SK-N-SH (cell line): ENCODE measurements around the gene TUBB6. TPM values are rescaled to one million over a fixed set of nuclear protein-coding genes. Genes with fewer than 3 reads are reported as not detected.
A peak's percentile ranks its signal among the peaks of the same experiment; 100 is the strongest.

Experiments
- CTCF ChIA-PET: fragments of 300-600, 350-600 bp; formaldehyde crosslinking; extraction: SDS; loops from one replicate; lab custom pipeline; 2021; lab: Yijun Ruan, JAX
- POLR2A ChIA-PET: fragments of 350-600 bp; sonication (Branson Sonifier 250); formaldehyde crosslinking; extraction: SDS; loops from one replicate; lab custom pipeline; 2020; ENCODE audit warnings: antibody characterized with exemption, inconsistent platforms; lab: Yijun Ruan, JAX
- DNase-seq: peaks from one replicate; pipeline ENCODE4 v3.0.0; 2012
- H2AFZ ChIP-seq: fragments of 200-600 bp; sonication (generic); 2 replicates; pipeline ENCODE4 v1.8.1; 2016; ENCODE audit warnings: antibody characterized with exemption, mild to moderate bottlenecking, low read depth
- H3F3A ChIP-seq: fragments of 200-600 bp; sonication (generic); replicated peaks from 2 replicates; pipeline ENCODE3; 2016; ENCODE audit warnings: antibody characterized with exemption, mild to moderate bottlenecking; ENCODE audit not compliant: insufficient read depth
- H3K27ac ChIP-seq, 2 experiments: fragments of 200-500 bp in 1 of 2; fragments of 200-600 bp in 1 of 2; sonication (Bioruptor generic) in 1 of 2; sonication (generic), shearing (Covaris generic) in 1 of 2; 2 replicates each; pipeline versions ENCODE4 v1.5.1 to v1.6.1; 2014 to 2016; ENCODE audit warnings: low read depth in 2 of 2, inconsistent platforms in 1 of 2, low read length in 1 of 2, mild to moderate bottlenecking in 1 of 2, mixed read lengths in 1 of 2
- H3K27me3 ChIP-seq: fragments of 200-600 bp; sonication (generic), shearing (Covaris generic); 2 replicates; pipeline ENCODE4 v1.6.1; 2016; ENCODE audit warnings: mixed run types; ENCODE audit not compliant: insufficient read depth
- H3K36me3 ChIP-seq, 2 experiments: fragments of 200-500 bp in 1 of 2; fragments of 200-600 bp in 1 of 2; sonication (Bioruptor generic) in 1 of 2; sonication (generic) in 1 of 2; replicated peaks in 1 of 2; 2 replicates each; pipeline versions ENCODE3 to v1.5.1; 2014 to 2016; ENCODE audit warnings: low read length in 1 of 2, mild to moderate bottlenecking in 1 of 2; ENCODE audit not compliant: insufficient read depth in 2 of 2, control insufficient read depth in 1 of 2
- H3K4me1 ChIP-seq, 2 experiments: fragments of 200-500 bp in 1 of 2; fragments of 200-600 bp in 1 of 2; sonication (Bioruptor generic) in 1 of 2; sonication (generic), shearing (Covaris generic) in 1 of 2; 2 replicates each; pipeline versions ENCODE4 v1.5.1 to v1.6.1; 2014 to 2016; ENCODE audit warnings: low read depth in 1 of 2, low read length in 1 of 2, mixed run types in 1 of 2; ENCODE audit not compliant: insufficient read depth in 2 of 2, control insufficient read depth in 1 of 2
- H3K4me2 ChIP-seq: fragments of 200-600 bp; sonication (generic), shearing (Covaris generic); 2 replicates; pipeline ENCODE4 v1.6.1; 2017; ENCODE audit warnings: mixed run types
- H3K4me3 ChIP-seq, 2 experiments: fragments of 200-500 bp in 1 of 2; fragments of 200-600 bp in 1 of 2; sonication (Bioruptor generic) in 1 of 2; sonication (generic), shearing (Covaris generic) in 1 of 2; 2 replicates each; pipeline versions ENCODE4 v1.5.1 to v1.8.1; 2014 to 2016; ENCODE audit warnings: low read depth in 2 of 2, inconsistent platforms in 1 of 2, low read length in 1 of 2, mild to moderate bottlenecking in 1 of 2, mixed read lengths in 1 of 2, moderate library complexity in 1 of 2
- H3K79me2 ChIP-seq: fragments of 200-600 bp; sonication (generic); 2 replicates; pipeline ENCODE4 v1.8.1; 2017; ENCODE audit warnings: mild to moderate bottlenecking; ENCODE audit not compliant: insufficient read depth
- H3K9ac ChIP-seq: fragments of 200-600 bp; sonication (generic); 2 replicates; pipeline ENCODE4 v1.6.1; 2017; ENCODE audit warnings: mixed run types
- H3K9me2 ChIP-seq: fragments of 200-600 bp; sonication (generic); 2 replicates; pipeline ENCODE4 v1.6.1; 2017; ENCODE audit warnings: mixed run types
- H3K9me3 ChIP-seq: fragments of 200-600 bp; sonication (generic); 2 replicates; pipeline ENCODE4 v1.6.1; 2017; ENCODE audit warnings: mixed run types, mild to moderate bottlenecking, moderate library complexity
- H4K20me1 ChIP-seq: fragments of 200-600 bp; sonication (generic); 2 replicates; pipeline ENCODE4 v1.6.1; 2017; ENCODE audit warnings: mild to moderate bottlenecking, mixed run types; ENCODE audit not compliant: insufficient read depth
- CHD2 ChIP-seq: fragments of 150-350 bp; IDR thresholded peaks from 2 replicates; pipeline ENCODE4 v1.6.1; 2018; ENCODE audit warnings: low read length; ENCODE audit not compliant: partially characterized antibody
- FOXJ3 ChIP-seq: sonication (generic); formaldehyde crosslinking; IDR thresholded peaks from 2 replicates; pipeline ENCODE4 v1.5.1; 2020; ENCODE audit warnings: mild to moderate bottlenecking, missing genetic modification reagents
- GATA2 ChIP-seq: sonication (generic); formaldehyde crosslinking; IDR thresholded peaks from 2 replicates; pipeline ENCODE4 v1.5.0; 2020; ENCODE audit warnings: mild to moderate bottlenecking, missing genetic modification reagents
- JUND ChIP-seq: IDR thresholded peaks from 2 replicates; pipeline ENCODE4 v1.4.0; 2012
- YY1 ChIP-seq: IDR thresholded peaks from 2 replicates; pipeline ENCODE4 v1.4.0; 2012; ENCODE audit warnings: low read depth, mild to moderate bottlenecking
- WGBS: methylation state at CpG from one replicate; pipeline ENCODE4 v1.1.6; 2017; ENCODE audit warnings: low lambda C conversion rate; 5-methylcytosine and 5-hydroxymethylcytosine counted together
- polyA plus RNA-seq, 3 experiments: library from polyadenylated mRNA; depleted of rRNA; stranded (reverse); fragments of >200 nt; gene quantifications; 2 replicates each; pipeline ENCODE4 v1.2.3, GENCODE V29; 2012
- TF ChIP-seq, protein P1 (sequence below): IDR thresholded peaks from 2 replicates; pipeline ENCODE4 v1.4.0; 2012; ENCODE audit warnings: low read depth
- TF ChIP-seq, protein P2 (sequence below): fragments of 150-350 bp; IDR thresholded peaks from 2 replicates; pipeline ENCODE4 v1.6.1; 2016; ENCODE audit warnings: mild to moderate bottlenecking, low read depth, low read length
- TF ChIP-seq, protein P3 (sequence below): IDR thresholded peaks from 2 replicates; pipeline ENCODE4; 2012

TUBB6 gene
- polyA plus RNA-seq, 1 of the 3 experiments (the other 2 are of a cell fraction), result 387 TPM

GRCh38 chr18:12278741-12279682 is 29.0 kb upstream of the TUBB6 start:
- TF ChIP-seq, protein P1, sequence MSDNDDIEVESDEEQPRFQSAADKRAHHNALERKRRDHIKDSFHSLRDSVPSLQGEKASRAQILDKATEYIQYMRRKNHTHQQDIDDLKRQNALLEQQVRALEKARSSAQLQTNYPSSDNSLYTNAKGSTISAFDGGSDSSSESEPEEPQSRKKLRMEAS, result 0 out of 2 replicates have a peak, but pooled peaks have one; percentile 19
- TF ChIP-seq, protein P2, sequence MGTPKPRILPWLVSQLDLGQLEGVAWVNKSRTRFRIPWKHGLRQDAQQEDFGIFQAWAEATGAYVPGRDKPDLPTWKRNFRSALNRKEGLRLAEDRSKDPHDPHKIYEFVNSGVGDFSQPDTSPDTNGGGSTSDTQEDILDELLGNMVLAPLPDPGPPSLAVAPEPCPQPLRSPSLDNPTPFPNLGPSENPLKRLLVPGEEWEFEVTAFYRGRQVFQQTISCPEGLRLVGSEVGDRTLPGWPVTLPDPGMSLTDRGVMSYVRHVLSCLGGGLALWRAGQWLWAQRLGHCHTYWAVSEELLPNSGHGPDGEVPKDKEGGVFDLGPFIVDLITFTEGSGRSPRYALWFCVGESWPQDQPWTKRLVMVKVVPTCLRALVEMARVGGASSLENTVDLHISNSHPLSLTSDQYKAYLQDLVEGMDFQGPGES, result no peak
- Histone ChIP-seq H4K20me1 (no peaks in the 10 kb centered on the region), H3K27me3 (no peaks in the 10 kb centered on the region), H3K9me3 (no peaks in the 10 kb centered on the region), H3K36me3 (no peaks in the 10 kb centered on the region), H3K9me2 (no peaks in the 10 kb centered on the region), H3K27ac (peak overlapping the region; percentile 7 to 48; a peak in 3 of 4 replicates), H3K4me2 (peak overlapping the region; percentile 25; the same call in 1 of the 2 replicates), H3K4me3 (no peak overlapping the region), H2AFZ (0 out of 2 replicates have a peak overlapping the region, but pooled peaks have one; percentile 21), H3K9ac (no peak overlapping the region), H3K79me2 (no peaks in the 10 kb centered on the region), H3F3A (peaks cover 5% of the 10 kb centered on the region), H3K4me1 (peaks cover 0 to 11% of the 10 kb centered on the region in 2 experiments; a peak in 2 of 4 replicates)
- 77% methylated on average over 18 of the region's 30 CpGs for WGBS
- no peak for DNase-seq
- ChIA-PET POLR2A (no interaction called here), CTCF (interaction anchor here (1.1 to 6.1 kb wide), 4 partner anchors 7 to 50 kb away, joined by 3 to 50 read pairs (median 6); no protein-coding TSS in a partner anchor)

DNA sequence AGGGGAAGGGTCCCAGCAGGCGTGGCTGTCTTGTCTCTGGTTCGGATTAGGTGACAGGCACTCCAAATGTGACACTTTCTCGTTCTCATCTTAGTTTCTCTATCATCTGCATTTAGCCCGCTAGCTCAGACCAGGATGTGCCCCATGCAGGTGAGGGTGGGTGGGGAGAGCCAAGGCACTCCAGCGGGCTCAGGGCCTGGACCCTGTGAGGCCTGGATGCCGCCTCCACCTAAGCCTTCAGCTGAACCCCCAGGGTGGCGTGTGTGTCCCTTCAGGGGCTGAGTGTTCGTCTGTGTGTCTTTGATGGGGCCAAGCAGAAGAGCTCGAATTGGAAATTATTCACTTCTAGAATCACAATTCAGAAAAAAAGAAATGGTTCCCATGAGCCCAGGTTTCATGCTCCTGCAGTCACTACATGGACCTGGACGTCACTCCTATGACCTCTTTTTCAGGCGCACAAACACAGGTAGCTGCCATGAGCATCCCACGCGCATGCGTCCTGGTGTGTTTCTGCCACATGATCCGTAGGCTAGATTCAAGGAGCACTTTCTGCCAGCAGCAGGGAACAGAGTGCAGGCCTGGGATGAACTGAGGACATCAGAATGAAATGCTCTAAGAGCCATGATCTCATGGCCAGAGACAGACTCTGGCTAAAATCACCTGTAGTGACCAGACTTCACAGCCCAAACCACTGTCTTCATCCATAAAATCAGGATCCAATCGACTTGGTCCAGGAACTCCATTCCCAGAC is 28.1 kb upstream of the TUBB6 start:
- Histone ChIP-seq H3K9me2 (no peaks in the 10 kb centered on the region), H3K4me2 (no peak overlapping the region), H3K27ac (no peak overlapping the region), H3K36me3 (no peaks in the 10 kb centered on the region), H3K9ac (no peak overlapping the region), H3K4me1 (peaks cover 0 to 11% of the 10 kb centered on the region in 2 experiments; a peak in 2 of 4 replicates), H3K9me3 (no peaks in the 10 kb centered on the region), H3K79me2 (no peaks in the 10 kb centered on the region), H3K27me3 (no peaks in the 10 kb centered on the region), H3K4me3 (no peak overlapping the region), H3F3A (peaks cover 5% of the 10 kb centered on the region), H4K20me1 (no peaks in the 10 kb centered on the region), H2AFZ (no peak overlapping the region)
- TF ChIP-seq FOXJ3 (CRISPR knock-in tag) (no peak), GATA2 (CRISPR knock-in tag) (no peak), CHD2 (no peak), JUND (no peak), YY1 (no peak)
- TF ChIP-seq, protein P1, result no peak
- TF ChIP-seq, protein P2, result no peak
- TF ChIP-seq, protein P3, sequence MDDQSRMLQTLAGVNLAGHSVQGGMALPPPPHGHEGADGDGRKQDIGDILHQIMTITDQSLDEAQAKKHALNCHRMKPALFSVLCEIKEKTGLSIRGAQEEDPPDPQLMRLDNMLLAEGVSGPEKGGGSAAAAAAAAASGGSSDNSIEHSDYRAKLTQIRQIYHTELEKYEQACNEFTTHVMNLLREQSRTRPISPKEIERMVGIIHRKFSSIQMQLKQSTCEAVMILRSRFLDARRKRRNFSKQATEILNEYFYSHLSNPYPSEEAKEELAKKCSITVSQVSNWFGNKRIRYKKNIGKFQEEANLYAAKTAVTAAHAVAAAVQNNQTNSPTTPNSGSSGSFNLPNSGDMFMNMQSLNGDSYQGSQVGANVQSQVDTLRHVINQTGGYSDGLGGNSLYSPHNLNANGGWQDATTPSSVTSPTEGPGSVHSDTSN, result no peak
- 83% methylated on average over 16 of the region's 16 CpGs for WGBS
- POLR2A ChIA-PET, result no interaction called here
- CTCF ChIA-PET, result interaction anchor here (1.7 to 6.1 kb wide), 3 partner anchors 7 to 14 kb away, joined by 3 to 50 read pairs (median 9); no protein-coding TSS in a partner anchor
- no peak for DNase-seq
